ENCODE results near the gene HTRA1.
A peak's percentile ranks its signal among the peaks of the same experiment; 100 is the strongest.

HTRA1 gene

DNA sequence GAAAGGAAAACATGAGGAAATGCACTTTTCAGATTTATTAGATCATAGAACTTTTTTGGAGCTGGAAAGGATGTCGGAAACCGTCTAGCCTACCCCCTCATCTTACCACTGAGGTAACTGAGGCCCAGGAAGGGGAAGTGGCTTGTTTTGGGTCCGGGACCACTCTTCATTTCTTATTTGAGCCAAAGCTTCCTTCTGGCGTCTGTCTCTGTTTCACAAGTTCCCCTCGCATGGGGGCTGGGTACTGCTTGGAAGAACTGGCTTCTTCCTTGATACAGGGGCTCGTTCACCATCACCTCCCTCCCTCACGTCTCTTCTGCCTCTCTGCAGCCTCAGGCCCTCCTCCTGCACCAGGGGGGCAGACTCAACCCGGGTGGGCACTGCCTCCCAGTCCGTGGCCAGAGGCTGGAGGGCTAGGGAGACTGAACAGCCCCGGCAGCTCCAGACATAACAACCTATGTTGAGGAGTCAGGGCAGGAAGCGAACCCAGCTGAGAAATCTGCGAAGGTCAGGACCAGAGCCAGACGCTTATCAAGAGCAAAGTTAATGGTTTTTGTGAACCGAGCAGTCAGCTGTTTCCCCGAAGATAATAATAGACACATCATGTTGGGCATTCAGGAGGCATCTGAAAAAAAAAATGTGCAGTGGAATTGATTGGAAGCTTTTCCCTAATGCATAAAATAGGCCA lies 12.9 kb downstream of the HTRA1 start:
- POLR2A ChIA-PET (ENCODE audit: low non-redundant PET): no interaction called here
- peak overlapping the region; percentile 75 for H3K27ac ChIP-seq
- CTCF ChIA-PET: interaction anchor here (0.7 to 1.0 kb wide), 3 partner anchors 11 to 91 kb away, joined by 3 to 4 read pairs (median 4); no protein-coding TSS in a partner anchor
- no peak for DNase-seq (ENCODE audit: low spot score)
- TF ChIP-seq, protein P1, sequence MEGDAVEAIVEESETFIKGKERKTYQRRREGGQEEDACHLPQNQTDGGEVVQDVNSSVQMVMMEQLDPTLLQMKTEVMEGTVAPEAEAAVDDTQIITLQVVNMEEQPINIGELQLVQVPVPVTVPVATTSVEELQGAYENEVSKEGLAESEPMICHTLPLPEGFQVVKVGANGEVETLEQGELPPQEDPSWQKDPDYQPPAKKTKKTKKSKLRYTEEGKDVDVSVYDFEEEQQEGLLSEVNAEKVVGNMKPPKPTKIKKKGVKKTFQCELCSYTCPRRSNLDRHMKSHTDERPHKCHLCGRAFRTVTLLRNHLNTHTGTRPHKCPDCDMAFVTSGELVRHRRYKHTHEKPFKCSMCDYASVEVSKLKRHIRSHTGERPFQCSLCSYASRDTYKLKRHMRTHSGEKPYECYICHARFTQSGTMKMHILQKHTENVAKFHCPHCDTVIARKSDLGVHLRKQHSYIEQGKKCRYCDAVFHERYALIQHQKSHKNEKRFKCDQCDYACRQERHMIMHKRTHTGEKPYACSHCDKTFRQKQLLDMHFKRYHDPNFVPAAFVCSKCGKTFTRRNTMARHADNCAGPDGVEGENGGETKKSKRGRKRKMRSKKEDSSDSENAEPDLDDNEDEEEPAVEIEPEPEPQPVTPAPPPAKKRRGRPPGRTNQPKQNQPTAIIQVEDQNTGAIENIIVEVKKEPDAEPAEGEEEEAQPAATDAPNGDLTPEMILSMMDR (conservative IDR thresholded peaks at IDR 0.05; ENCODE audit: low read depth): no peak

DNA sequence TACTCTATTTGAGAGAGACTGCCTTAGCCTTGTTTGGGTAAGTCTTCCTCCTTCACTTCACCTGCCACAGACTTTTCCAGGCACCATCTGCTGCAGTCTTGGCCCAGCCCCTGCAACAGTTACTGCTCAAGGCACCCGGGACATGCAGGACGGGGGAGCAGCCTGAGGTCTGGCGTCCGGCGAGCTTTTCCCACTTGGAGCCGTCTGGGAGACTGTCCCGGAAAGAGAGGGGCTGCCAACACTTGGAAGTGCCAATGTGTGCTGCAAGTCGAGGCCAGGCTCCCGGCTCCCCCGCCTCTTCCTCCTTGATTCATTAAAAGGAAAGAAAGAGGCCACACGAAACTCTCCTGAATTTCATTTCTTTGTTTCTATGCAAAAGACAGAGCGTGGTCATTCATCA lies 13.7 kb downstream of the HTRA1 start:
- DNase-seq (ENCODE audit: low spot score): no peak
- H3K27ac ChIP-seq: peak overlapping the region; percentile 75
- POLR2A ChIA-PET (ENCODE audit: low non-redundant PET): no interaction called here
- TF ChIP-seq, protein P1 (conservative IDR thresholded peaks at IDR 0.05; ENCODE audit: low read depth): no peak
- CTCF ChIA-PET: interaction anchor here (0.7 kb wide), 1 partner anchor 11 kb away, joined by 3 read pairs; no protein-coding TSS in a partner anchor

DNA sequence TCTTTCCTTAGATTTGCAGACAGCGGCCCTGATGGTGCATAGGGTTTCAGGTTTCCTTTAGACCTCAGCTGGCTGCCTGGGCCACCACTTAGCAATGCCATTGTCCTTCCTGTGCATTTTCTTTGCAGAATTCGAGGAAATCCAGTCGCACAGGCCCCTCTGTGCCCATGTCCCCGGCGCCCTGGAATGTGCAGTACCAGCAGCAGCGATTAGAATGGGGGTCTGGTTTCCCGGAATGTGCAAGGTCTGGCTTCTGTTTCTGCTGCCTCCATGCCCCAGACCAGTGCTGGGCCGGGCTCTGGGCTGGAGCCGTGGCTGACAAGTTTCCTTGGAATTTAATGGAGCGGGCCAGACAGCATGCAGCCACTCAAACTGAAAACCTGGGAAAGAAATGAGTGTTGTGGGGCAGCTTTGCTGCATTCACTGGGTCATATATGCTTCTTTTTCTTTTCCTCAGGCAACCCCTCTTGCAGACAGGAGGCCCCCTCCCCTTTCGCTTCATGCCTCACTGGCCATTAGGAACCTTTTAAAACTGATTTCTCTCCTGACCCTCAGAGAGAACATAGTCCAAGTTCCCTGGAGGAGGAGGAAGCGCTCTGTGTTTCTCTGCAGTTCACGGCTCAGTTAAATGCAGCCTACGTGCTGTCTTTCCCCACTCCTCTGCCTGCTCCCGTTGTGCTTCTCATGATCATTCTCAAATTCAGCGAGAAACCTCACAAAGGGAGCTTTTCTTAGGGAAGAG lies 14.4 kb downstream of the HTRA1 start:
- TF ChIP-seq, protein P1 (conservative IDR thresholded peaks at IDR 0.05; ENCODE audit: low read depth): no peak
- ChIA-PET POLR2A (ENCODE audit: low non-redundant PET) (interaction anchor here (0.6 kb wide), 1 partner anchor 19 kb away, joined by 3 read pairs; no protein-coding TSS in a partner anchor), CTCF (interaction anchor here (0.5 to 1.1 kb wide), 2 partner anchors 11 to 14 kb away, joined by 3 to 4 read pairs; no protein-coding TSS in a partner anchor)
- peak; percentile 34 for DNase-seq (ENCODE audit: low spot score)
- H3K27ac ChIP-seq: peak overlapping the region; percentile 75

DNA sequence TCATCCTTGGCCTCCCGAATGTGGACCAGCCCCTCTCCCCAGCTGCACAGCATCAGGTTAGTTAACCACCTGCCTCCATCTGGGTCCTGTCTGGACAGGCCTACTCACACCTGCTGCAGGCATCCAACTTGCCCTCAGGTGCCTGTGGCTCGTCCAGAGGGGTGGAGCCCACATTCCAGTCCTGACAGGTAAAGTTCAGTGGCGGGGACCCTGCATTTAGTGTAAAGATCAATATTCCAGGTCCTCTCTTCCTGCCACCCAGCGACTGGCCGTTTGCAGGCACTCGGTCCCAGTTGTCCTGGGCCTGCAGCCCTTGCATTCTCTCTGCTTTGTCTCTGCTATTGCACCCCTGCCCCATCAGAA lies 15.0 kb downstream of the HTRA1 start:
- ChIA-PET POLR2A (ENCODE audit: low non-redundant PET) (interaction anchor here (0.6 kb wide), 1 partner anchor 19 kb away, joined by 3 read pairs; no protein-coding TSS in a partner anchor), CTCF (interaction anchor here (0.5 to 1.1 kb wide), 2 partner anchors 12 to 14 kb away, joined by 3 to 4 read pairs; no protein-coding TSS in a partner anchor)
- peak; percentile 92 for DNase-seq (ENCODE audit: low spot score)
- H3K27ac ChIP-seq: peak overlapping the region; percentile 75
- TF ChIP-seq, protein P1 (conservative IDR thresholded peaks at IDR 0.05; ENCODE audit: low read depth): no peak

DNA sequence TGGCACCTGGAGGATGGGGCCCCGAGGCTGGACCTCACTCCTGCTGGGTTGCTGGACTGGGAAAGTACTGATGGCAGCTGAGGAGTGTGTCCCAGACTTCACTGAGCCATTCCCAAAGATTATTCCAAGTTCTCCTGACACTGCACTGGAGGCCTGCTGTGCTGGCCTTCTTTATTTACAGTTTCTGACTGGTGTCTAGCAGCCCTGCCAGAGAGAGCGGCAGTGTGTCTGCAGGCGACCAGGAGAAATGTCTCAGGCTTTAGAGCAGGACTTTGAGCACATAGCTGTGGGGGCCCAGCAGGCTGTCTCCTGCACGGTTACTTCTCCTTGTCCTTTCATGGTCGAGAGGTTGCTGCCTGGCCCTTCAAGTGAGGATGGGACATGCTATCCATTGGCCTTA lies 16.1 kb downstream of the HTRA1 start:
- ChIA-PET CTCF (interaction anchor here (0.6 kb wide), 1 partner anchor 12 kb away, joined by 3 read pairs; no protein-coding TSS in a partner anchor), POLR2A (ENCODE audit: low non-redundant PET) (interaction anchor here (0.7 kb wide), 1 partner anchor 20 kb away, joined by 3 read pairs; no protein-coding TSS in a partner anchor)
- no peak for DNase-seq (ENCODE audit: low spot score)
- TF ChIP-seq, protein P1 (conservative IDR thresholded peaks at IDR 0.05; ENCODE audit: low read depth): no peak
- peak overlapping the region; percentile 75 for H3K27ac ChIP-seq

DNA sequence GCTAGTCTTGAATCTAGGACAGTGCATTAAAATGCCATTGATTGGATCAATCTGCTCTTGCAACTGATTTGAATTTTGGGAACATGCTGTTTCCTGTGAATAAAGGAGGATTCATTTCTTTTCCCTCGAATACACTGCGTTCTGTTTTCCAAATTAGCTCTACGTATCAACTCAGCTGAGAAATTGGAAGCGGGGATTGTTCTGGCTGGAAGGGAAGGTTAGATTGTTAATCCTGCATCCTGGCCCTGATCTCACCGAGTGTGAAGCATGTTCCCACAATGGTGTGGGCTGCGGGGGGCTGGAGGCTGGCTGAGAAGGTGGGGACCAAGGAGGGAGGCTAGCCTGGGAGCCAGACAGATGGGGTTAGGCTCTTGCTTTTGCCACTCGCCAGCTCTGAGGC lies 17.6 kb downstream of the HTRA1 start:
- no peak for DNase-seq (ENCODE audit: low spot score)
- peak overlapping the region; percentile 75 for H3K27ac ChIP-seq
- TF ChIP-seq, protein P1 (conservative IDR thresholded peaks at IDR 0.05; ENCODE audit: low read depth): no peak
- ChIA-PET POLR2A (ENCODE audit: low non-redundant PET) (no interaction called here), CTCF (interaction anchor here (0.7 kb wide), 2 partner anchors 10 to 86 kb away, joined by 3 read pairs; no protein-coding TSS in a partner anchor)

Data from RWPE1 (cell line).